NCI-H2227 (cell line): Measurements from ENCODE around the gene CACNA1C.

ENCODE experiments used
- DNase-seq: peaks from one replicate; lab custom pipeline; 2025; ENCODE audit not compliant: unreplicated experiment; lab: John Stamatoyannopoulos, UW

The CACNA1C gene

GRCh38 chr12:2650261-2651067 lies 597.7 kb downstream of the CACNA1C start:
- no peak for DNase-seq

DNA sequence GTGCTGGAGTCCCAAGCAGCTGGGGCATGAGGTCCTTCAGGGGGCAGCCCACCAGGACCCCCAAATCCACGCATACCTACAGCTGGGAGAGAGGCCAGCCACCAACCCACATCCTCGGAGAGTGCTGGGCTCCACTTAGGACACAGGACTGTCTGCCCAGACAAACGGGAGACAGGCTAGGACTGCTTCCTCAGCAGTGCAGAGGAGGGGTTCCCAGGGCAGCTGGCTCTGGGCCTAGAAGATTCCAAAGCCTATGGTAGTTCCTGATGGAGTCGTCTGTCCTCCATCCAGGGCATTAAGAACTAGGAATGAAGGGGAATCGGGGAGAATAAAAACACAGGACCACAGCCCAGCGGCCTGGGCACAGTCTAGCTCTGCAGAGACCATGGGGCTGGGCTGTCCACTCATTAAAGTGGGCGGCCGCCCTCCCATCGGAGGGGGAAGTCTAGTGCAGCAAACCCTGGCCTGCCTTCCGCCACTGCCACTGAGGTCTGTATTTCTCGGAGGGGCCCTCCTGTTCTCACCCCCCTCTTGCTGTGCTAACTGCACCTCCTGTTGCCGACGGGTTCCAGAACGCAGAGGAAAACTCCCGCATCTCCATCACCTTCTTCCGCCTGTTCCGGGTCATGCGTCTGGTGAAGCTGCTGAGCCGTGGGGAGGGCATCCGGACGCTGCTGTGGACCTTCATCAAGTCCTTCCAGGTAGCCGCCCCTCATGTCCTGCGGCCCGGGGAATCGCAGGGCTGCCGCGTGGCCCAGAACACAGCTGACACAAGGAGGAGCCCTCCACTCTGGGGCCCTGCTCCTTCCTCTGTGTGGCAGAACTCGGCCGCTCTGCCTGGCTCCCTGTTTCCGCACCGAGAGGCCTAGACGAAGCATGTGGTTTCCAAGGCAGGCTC lies 598.5 kb downstream of the CACNA1C start:
- no peak for DNase-seq

DNA sequence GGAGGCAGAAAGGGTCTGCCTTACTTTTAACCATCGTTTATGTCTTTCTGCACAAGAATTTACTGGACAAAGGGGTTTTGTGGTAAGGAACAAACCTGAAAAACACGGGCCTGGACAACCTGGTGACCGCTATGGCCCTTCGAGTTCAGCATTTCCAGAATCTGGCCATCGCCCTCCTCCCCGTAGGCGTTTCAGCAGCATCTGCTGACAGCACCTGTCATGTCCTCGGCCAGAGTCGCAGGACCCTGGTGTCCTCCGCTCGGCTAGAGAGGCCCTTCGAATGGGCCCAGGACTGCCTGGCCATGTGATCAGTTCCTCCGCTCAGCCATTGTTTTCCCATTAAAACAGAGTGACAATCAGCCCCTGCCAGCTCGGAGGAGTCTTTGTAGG lies 599.2 kb downstream of the CACNA1C start:
- DNase-seq, result no peak

DNA sequence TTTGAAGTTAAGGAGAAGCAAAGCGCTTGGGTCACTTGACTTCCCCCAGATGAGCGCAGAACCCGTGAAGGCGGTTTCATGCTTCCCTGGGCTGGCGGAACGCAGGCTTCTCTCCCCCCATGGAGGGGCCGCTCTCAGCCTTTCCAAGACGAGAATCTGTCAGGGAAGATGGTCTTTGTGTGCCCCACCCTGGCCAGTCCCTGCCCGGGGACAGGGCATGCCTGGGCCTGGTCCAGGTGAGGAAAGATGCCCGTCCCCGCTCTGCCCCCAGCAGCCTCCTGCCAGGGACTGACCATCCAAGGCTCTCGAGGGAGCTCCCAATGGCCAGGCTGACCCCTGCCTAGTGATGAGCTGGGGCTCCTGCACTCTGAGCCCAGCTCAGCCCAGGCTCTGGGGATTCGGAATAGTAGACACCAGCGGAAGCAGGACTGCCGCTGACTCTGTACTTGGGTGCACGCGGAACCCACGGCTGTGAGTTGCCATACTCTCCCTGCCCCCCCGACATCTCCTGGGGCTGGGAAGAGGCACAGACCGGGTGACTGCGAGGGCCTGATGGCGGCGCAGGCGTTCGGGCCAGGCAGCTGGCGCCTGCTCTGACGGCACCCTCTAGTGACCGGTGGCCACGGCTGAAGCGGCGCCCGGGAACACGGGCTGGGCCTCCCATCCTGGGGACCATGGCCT lies 599.8 kb downstream of the CACNA1C start:
- no peak for DNase-seq

DNA sequence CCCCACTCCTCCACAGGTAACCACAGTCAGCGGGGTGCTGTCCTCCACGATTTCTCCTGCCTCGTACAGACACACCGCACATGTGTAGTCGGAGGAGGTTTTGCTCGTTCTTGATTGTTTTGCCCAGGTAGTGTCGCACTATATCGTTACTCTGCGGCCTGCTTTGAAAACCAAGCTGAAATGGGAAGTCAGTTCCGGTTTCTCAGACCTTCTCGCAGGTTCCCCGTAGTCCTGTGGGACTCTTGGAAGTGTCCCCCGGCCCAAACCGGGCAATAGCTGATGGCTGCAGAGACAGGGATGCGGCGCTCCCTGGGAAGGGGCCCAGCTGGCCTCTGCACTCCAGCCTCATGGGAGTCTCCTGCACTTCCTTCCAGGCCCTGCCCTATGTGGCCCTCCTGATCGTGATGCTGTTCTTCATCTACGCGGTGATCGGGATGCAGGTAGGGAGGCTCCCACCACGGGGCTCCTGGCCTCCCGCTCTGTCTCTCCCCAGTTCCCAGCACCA lies 600.7 kb downstream of the CACNA1C start:
- no peak for DNase-seq

- no peak for DNase-seq
These were observed 601.5 kb downstream of the CACNA1C start for GRCh38 chr12:2654311-2654710.

DNA sequence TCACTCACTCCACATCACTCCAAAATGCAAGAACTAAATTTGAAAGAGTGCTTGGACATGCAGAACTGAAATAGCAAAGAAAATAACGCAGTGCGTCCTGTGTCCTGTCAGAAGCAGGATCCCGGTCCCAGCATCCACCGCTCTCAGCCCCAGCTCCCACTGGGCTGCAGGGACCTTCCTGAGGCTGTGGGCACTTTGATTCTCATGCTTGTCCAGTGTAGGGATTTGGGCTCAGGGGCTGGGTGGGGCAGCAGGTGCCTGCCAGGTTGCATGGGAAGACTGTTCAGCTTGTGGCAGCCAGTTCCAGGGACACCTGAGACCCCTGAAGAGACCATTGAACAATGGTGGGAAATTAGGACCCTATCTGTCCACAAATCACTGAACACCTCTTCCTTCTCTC lies 602.0 kb downstream of the CACNA1C start:
- DNase-seq, result no peak

DNA sequence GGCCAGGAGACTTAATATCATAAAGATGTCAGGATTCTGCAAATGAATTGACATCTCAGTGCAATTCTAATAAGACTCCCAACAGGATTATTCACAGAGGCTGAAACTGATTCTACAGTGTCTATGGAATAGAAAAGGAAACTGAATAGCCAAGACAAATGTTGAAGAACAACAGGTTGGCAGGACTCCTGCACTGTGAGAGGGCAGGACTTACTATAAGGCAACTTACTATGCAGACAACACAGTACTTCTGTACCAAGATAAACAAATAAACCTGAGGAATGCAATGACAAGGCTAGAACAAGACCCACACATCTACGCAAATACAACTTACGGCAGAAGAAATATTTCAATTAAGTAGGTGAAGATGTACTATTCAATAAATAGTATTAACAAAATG lies 609.7 kb downstream of the CACNA1C start:
- DNase-seq, result no peak

DNA sequence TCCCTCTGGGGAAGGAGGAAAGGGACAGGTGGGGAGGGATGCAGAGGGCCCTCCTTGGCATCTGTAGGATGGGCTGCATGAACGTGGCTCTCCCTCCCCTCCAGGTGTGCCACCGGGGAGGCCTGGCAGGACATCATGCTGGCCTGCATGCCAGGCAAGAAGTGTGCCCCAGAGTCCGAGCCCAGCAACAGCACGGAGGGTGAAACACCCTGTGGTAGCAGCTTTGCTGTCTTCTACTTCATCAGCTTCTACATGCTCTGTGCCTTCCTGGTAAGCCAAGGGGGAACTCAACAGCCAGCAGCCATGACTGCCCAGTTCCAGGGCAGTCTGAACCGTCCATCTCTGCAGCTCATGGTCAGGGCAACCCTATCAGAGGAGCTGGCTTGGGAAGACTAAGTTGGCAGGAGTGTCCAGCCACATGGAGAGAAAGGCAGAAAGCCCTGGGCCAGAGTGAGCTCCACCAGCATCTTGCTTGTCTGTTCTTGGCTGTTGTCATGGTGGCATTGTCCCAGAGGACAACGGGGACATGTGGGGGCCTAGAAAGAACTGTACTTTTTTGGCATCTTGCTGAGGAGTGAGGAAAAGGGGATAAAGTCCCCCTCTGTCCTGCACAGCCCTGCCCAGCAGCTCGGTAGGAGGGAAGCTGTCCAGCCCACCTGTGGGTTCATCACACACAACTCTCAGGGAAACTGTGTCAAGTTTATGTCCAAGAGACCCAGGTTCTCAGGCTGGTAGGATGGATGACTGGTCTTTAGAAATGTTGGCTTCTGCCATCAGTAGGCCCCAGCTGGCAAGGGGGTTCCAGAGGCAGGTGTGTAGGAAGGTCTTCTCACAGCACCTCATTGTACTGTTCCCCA lies 612.2 kb downstream of the CACNA1C start:
- DNase-seq, result no peak

DNA sequence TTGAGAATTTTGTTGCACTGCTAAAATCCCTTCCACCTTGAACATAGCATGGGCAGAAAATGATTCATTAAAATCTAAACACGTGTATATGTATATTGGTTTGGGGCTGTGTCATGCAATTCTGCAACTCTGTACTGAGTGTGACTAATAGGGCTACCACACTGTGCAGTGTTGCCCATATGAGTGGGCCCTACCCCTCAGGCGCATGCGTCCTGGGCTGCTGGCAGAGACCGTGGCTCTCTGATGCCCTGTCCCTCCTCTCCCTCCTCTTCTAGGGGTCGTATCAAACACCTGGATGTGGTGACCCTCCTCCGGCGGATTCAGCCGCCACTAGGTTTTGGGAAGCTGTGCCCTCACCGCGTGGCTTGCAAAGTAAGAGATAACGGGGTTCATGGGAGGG lies 613.6 kb downstream of the CACNA1C start:
- DNase-seq, result no peak

DNA sequence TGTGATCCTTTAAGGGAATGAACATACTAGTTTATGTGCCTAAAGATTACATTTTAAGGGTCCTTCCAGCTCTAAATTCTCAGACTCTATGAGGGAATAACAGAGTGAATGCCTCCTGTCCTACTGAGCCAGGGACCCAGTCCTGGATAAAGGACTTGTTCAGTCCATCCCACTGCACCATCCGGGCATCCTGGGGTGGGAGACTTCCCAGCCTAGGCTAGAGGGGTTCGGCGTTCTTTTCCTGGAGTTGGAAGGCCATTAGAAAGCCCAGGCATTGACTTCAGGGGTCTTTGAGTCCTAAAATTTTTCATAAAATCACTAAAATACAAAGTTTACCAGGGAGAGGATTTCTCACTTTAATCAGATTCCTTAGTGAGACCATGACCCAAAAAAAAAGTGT lies 614.1 kb downstream of the CACNA1C start:
- DNase-seq, result no peak

DNA sequence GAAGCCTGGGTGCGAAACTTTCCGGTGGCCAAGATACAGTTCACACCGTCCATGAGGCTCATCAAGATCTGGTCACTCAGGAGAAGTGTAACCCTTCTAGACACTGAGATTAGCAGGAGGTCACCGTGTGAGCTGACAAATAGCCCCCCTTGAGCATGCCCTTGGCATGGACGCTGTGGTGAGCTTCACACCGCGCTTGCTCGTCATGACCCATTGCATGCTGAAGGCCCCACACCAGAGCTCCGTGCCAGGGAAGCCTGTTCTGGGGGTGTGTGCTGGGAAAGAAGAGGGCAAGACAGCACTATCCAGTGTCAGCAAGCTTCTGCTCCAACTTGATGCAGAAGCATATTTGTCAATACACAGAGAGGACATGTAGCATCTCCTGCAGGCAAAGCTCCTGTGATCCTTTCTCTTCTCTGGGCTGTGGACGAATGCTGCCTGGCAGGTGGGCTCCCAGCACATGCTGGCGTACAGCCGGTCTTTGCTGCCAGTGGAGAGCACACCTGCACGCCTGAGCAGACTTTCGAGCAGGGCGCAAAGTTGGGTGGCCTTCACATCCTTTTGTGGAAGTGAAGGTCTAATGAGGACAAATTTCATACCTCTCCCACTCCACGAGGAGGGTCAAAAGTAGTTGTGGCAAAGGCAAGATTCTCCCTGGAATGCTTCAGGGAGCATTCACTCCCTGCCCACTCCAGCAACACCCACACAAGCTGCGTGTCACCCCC lies 615.1 kb downstream of the CACNA1C start:
- no peak for DNase-seq

GRCh38 chr12:2668816-2669215 lies 616.0 kb downstream of the CACNA1C start:
- DNase-seq, result no peak

DNA sequence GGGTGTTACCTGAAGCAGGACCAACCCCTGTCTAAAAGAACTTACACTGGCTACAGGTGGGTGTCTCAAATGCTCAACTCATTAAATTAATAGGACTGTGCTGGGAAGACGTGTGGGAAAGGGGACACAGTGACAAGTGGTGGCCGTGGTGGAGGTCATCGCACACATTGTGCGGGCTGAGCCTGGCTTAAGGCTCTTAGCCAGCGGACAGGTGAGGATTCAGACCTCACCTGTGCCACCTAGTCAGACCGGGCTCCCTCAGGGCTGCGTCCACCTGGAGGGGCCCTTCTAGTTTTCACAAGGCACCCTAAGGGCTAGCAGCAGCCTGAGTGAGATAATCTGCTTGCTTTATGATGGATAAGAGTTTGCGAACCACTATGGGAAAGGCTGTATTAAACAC lies 616.8 kb downstream of the CACNA1C start:
- no peak for DNase-seq

- no peak for DNase-seq
These were observed 620.1 kb downstream of the CACNA1C start for GRCh38 chr12:2672863-2673262.

- DNase-seq, result no peak
These were observed 621.4 kb downstream of the CACNA1C start for GRCh38 chr12:2673966-2674810.

DNA sequence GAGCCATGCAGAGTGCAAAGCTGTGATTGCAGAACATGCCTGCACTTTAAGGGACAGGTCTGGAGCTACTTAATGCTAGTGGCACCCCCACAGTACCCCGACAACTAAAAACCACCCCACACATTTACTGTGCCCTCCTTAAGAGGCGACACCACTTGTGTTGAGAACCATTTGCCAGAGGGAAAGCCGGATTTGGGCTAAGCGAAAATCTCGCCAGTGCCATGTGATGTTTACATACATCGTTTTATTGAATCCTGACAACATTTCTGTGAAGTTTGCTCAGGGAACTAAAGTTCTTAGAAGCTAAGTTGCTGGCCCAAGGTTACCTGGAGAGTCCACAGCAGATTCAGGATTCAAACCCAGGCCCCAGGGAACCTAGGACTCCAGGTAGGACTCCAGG lies 623.0 kb downstream of the CACNA1C start:
- DNase-seq, result no peak

- no peak for DNase-seq
These were observed 624.5 kb downstream of the CACNA1C start for GRCh38 chr12:2677142-2677880.
